ENCODE data around the gene VEZF1.

DNA sequence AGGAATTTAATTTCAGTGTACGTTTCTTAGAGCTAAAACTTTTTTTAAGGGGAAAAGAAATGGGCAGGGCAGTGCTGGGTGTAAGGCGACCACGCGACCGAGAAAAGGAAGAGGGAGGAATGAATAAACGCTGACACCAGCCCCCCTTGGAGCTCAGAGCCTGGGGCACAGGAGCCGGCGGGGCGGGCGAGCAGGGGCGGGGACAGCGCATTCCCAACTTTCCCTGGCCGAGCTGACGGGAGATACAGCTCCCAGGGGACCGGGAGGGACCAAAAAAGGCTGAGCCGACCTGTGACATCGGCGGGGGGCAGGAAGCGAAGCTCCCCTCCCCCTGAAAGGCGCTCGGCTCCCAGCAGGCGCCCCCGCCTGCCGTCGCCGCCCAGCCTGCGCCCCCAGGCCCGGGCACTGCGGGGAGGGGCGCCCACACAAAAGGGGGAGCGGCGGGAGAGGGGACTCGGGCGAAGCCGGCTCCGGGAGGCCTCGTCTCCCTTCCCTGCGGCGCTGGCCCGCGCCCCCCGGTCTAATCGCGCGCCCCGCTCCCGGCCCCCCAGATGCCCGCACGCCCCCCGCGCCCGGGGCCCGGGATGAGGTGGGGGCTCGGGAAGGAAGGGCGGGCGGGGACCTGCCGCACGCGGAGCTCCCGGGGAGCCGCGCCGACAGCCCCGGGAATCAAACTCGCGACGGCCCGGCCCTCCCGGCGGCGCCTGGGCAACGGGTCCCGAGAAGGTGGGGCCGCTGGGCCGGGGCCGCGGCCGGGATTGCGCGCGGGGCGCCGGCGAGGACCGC is 33.5 kb downstream of the VEZF1 start:
- TF ChIP-seq, protein P1, sequence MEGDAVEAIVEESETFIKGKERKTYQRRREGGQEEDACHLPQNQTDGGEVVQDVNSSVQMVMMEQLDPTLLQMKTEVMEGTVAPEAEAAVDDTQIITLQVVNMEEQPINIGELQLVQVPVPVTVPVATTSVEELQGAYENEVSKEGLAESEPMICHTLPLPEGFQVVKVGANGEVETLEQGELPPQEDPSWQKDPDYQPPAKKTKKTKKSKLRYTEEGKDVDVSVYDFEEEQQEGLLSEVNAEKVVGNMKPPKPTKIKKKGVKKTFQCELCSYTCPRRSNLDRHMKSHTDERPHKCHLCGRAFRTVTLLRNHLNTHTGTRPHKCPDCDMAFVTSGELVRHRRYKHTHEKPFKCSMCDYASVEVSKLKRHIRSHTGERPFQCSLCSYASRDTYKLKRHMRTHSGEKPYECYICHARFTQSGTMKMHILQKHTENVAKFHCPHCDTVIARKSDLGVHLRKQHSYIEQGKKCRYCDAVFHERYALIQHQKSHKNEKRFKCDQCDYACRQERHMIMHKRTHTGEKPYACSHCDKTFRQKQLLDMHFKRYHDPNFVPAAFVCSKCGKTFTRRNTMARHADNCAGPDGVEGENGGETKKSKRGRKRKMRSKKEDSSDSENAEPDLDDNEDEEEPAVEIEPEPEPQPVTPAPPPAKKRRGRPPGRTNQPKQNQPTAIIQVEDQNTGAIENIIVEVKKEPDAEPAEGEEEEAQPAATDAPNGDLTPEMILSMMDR (conservative IDR thresholded peaks at IDR 0.05; ENCODE audit: low read depth, low read length): no peak
- no peak for TF ChIP-seq POLR2A (IDR thresholded peaks at IDR 0.05; ENCODE audit: low read depth, low read length)
- no peak for TF ChIP-seq FOS (IDR thresholded peaks at IDR 0.05; ENCODE audit: low read depth, low read length)
- peak; percentile 60; the same call in 1 of the 2 replicates for TF ChIP-seq MAZ (IDR thresholded peaks at IDR 0.05; ENCODE audit: borderline replicate concordance, low read depth, low read length)
- no peak for TF ChIP-seq BHLHE40 (IDR thresholded peaks at IDR 0.05; ENCODE audit: low read depth, low read length)
- no peak for TF ChIP-seq RCOR1 (IDR thresholded peaks at IDR 0.05; ENCODE audit: insufficient replicate concordance, low read length)
- TF ChIP-seq, protein P2, sequence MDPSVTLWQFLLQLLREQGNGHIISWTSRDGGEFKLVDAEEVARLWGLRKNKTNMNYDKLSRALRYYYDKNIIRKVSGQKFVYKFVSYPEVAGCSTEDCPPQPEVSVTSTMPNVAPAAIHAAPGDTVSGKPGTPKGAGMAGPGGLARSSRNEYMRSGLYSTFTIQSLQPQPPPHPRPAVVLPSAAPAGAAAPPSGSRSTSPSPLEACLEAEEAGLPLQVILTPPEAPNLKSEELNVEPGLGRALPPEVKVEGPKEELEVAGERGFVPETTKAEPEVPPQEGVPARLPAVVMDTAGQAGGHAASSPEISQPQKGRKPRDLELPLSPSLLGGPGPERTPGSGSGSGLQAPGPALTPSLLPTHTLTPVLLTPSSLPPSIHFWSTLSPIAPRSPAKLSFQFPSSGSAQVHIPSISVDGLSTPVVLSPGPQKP (IDR thresholded peaks at IDR 0.05; ENCODE audit: borderline replicate concordance, low read depth, low read length): no peak
